Fibroblast of lung (primary cell): Measurements from ENCODE around the gene CDKL5. TPM values are rescaled to one million over a fixed set of nuclear protein-coding genes. Genes with fewer than 3 reads are reported as not detected.

Experiments
- DNase-seq, 2 donors: peaks; one replicate each; pipeline versions ENCODE4 v3.0.0 to v3.0.0-alpha.2; 2010; ENCODE audit warnings: low read depth in 2 of 2
- H2AFZ ChIP-seq: 2 replicates; pipeline ENCODE4 v1.5.1; 2012; ENCODE audit warnings: low read length, control low read depth, inconsistent platforms
- H3K27ac ChIP-seq: 2 replicates; pipeline ENCODE4 v1.5.1; 2011; ENCODE audit warnings: low read length, control low read depth; ENCODE audit not compliant: insufficient read depth
- H3K27me3 ChIP-seq: 2 replicates; pipeline ENCODE4 v1.5.1; 2011; ENCODE audit warnings: mild to moderate bottlenecking, low read length; ENCODE audit not compliant: control insufficient read depth, insufficient read depth
- H3K36me3 ChIP-seq: 2 replicates; pipeline ENCODE4 v1.5.1; 2011; ENCODE audit warnings: low read length; ENCODE audit not compliant: control insufficient read depth, insufficient read depth
- H3K4me1 ChIP-seq: 2 replicates; pipeline ENCODE4 v1.5.1; 2011; ENCODE audit warnings: low read length; ENCODE audit not compliant: control insufficient read depth, insufficient read depth; ENCODE audit errors: extremely low read depth
- H3K4me2 ChIP-seq: 2 replicates; pipeline ENCODE4 v1.5.1; 2011; ENCODE audit warnings: low read length, control low read depth; ENCODE audit not compliant: insufficient read depth; ENCODE audit errors: extremely low read depth
- H3K4me3 ChIP-seq, 4 experiments: fragments of 200-600 bp in 1 of 4; sonication (generic) in 1 of 4; replicated peaks in 1 of 4; 2 replicates each; pipeline ENCODE4 v1.5.1; 2011 to 2016; ENCODE audit warnings: low read length in 4 of 4, low read depth in 3 of 4, mild to moderate bottlenecking in 3 of 4, control low read depth in 2 of 4, inconsistent platforms in 1 of 4, mixed read lengths in 1 of 4; ENCODE audit not compliant: insufficient read depth in 1 of 4; ENCODE audit errors: control extremely low read depth in 1 of 4
- H3K79me2 ChIP-seq: 2 replicates; pipeline ENCODE4 v1.5.1; 2012; ENCODE audit warnings: mild to moderate bottlenecking, low read length, inconsistent platforms; ENCODE audit not compliant: control insufficient read depth, insufficient read depth
- H3K9ac ChIP-seq: 2 replicates; pipeline ENCODE4 v1.5.1; 2011; ENCODE audit warnings: mild to moderate bottlenecking, low read length, control low read depth; ENCODE audit not compliant: insufficient read depth
- H3K9me3 ChIP-seq: 2 replicates; pipeline ENCODE4 v1.5.1; 2012; ENCODE audit warnings: low read depth, low read length; ENCODE audit not compliant: control insufficient read depth, insufficient read depth
- H4K20me1 ChIP-seq: 2 replicates; pipeline ENCODE4 v1.5.1; 2011; ENCODE audit warnings: low read length; ENCODE audit not compliant: control insufficient read depth, insufficient read depth; ENCODE audit errors: extremely low read depth
- EZH2 ChIP-seq: IDR thresholded peaks from 2 replicates; pipeline ENCODE4 v1.5.1; 2012; ENCODE audit warnings: low read length, control low read depth, mild to moderate bottlenecking; ENCODE audit errors: missing control alignments
- polyA plus RNA-seq, 2 donors: library from polyadenylated mRNA; depleted of rRNA in 1 of 2; stranded (reverse) in 1 of 2; unstranded in 1 of 2; fragments of >200 nt; gene quantifications; 2 replicates each; pipeline ENCODE4 v1.2.1, GENCODE V29; 2011 to 2012; ENCODE audit warnings: missing spikeins in 1 of 2
- total RNA-seq: library from RNA; depleted of rRNA; stranded (reverse); fragments of >200 nt; gene quantifications from 2 replicates; pipeline ENCODE4 v1.2.1, GENCODE V29; 2014
- TF ChIP-seq, protein P1 (sequence below), 2 donors: IDR thresholded peaks in 1 of 2; conservative IDR thresholded peaks in 1 of 2; 1 replicate in 1 of 2; 2 replicates in 1 of 2; pipeline ENCODE4 v1.5.1; 2011 to 2012; ENCODE audit warnings: low read length in 2 of 2, control low read depth in 1 of 2, inconsistent platforms in 1 of 2, low read depth in 1 of 2, mild to moderate bottlenecking in 1 of 2

The CDKL5 gene
- total and polyA plus RNA-seq, 2 donors (not counting 1 experiment from before 2014, with no cell fraction given) = 5.0 to 6.6 TPM

DNA sequence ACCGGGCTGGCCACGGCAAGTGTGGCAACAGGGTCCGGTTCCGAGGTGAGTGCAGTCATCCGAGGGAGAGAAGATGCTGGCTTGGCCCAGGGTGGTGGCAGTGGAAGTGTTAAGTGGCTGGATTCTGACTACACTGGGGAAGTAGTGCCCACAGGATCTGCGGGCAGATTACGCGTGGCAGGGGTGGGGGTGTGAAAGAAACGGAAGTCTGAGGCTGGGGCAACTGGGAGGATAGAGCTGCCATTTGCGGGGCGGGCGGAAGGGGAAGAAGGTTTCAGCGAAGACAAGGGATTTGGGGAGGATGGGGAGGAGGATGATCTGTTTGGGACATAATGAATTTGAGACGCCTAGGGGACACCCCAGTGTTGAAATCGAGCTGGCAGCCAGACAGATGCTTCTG is 241.2 kb downstream of the CDKL5 start:
- Histone ChIP-seq H3K36me3 (no peaks in the 10 kb centered on the region), H3K4me2 (no peak overlapping the region), H4K20me1 (no peaks in the 10 kb centered on the region), H2AFZ (no peak overlapping the region), H3K27me3 (no peaks in the 10 kb centered on the region), H3K79me2 (no peaks in the 10 kb centered on the region), H3K27ac (no peak overlapping the region), H3K4me3 (no peak overlapping the region), H3K9ac (no peak overlapping the region), H3K4me1 (no peaks in the 10 kb centered on the region), H3K9me3 (no peaks in the 10 kb centered on the region)
- no peak for DNase-seq
- no peak for TF ChIP-seq EZH2
- TF ChIP-seq, protein P1, sequence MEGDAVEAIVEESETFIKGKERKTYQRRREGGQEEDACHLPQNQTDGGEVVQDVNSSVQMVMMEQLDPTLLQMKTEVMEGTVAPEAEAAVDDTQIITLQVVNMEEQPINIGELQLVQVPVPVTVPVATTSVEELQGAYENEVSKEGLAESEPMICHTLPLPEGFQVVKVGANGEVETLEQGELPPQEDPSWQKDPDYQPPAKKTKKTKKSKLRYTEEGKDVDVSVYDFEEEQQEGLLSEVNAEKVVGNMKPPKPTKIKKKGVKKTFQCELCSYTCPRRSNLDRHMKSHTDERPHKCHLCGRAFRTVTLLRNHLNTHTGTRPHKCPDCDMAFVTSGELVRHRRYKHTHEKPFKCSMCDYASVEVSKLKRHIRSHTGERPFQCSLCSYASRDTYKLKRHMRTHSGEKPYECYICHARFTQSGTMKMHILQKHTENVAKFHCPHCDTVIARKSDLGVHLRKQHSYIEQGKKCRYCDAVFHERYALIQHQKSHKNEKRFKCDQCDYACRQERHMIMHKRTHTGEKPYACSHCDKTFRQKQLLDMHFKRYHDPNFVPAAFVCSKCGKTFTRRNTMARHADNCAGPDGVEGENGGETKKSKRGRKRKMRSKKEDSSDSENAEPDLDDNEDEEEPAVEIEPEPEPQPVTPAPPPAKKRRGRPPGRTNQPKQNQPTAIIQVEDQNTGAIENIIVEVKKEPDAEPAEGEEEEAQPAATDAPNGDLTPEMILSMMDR (conservative IDR thresholded peaks at IDR 0.05 in 1 of 2, IDR thresholded peaks at IDR 0.05 in 1 of 2; ENCODE audit: low read depth in 1 of 2, low read length in 2 of 2) = no peak

DNA sequence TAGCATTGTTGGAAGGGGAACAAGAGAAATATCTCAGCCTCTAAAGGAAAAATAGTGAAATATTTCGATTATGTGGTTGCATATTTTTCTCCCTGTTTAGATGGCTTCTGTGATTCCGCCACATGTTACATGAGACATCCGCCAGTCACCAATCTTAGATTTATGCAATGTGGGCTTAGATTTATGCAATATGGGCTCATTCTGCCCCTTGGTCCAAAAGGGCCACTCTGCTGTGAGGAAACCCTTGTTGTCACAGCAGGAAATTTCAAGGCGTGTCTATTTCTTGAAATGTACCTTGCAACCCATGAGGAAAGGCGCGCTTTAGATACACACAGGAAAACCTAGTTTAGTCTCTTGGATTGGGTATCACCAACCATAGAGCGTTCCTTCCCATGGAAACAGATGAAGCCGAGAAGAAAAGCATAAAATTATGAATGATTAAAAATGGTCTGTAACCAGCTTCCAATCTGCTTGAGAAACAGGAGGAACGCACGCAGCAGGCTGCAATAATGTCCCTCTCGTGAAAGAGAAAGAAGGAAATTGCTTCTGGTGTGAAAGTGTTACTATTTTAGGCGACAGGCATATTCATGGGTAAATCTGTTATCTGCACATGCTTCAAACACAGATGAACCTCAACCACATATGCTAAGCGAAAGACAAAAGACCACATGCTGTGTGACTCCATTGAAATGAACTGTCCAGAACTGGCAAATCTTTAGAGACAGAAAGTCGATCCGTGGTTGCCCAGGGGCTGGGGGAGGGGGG is 242.8 kb downstream of the CDKL5 start:
- Histone ChIP-seq H3K4me1 (no peaks in the 10 kb centered on the region), H3K9me3 (no peaks in the 10 kb centered on the region), H3K36me3 (no peaks in the 10 kb centered on the region), H3K4me3 (no peak overlapping the region), H2AFZ (no peak overlapping the region), H3K4me2 (no peak overlapping the region), H3K27ac (no peak overlapping the region), H3K27me3 (no peaks in the 10 kb centered on the region), H3K9ac (no peak overlapping the region), H3K79me2 (no peaks in the 10 kb centered on the region), H4K20me1 (no peaks in the 10 kb centered on the region)
- TF ChIP-seq EZH2 = no peak
- TF ChIP-seq, protein P1 (conservative IDR thresholded peaks at IDR 0.05 in 1 of 2, IDR thresholded peaks at IDR 0.05 in 1 of 2; ENCODE audit: low read depth in 1 of 2, low read length in 2 of 2) = no peak
- DNase-seq = no peak

DNA sequence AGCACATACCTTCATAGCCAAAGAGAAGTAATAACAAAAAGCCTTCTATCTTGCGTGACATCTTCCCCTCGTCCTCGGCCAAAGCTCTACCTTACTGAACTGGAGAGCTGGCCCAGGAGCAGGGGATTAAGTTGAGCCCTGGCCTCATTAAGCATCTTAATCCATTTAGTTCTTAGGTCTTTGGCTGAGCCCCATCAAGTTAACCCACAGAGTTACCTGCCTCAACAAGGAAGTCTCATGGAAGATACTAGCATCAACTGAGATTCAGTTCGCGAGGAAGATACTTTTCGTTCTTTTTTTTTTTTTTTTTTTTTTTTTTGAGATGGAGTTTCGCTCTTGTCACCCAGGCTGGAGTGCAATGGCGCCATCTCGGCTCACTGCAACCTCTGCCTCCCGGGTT is 246.6 kb downstream of the CDKL5 start, which contains the start of gene RS1:
TSS of gene RS1 (minus strand) at position 101 of the 400 bp plus-strand sequence. CDS start at position 61, 40 bp downstream.
- H3K79me2 ChIP-seq = no peaks in the 10 kb centered on the region
- no peak within 1 kb of the TSS for H3K9ac ChIP-seq
- H3K4me1 ChIP-seq = no peaks in the 10 kb centered on the region
- H3K36me3 ChIP-seq = no peaks in the 10 kb centered on the region
- H4K20me1 ChIP-seq = no peaks in the 10 kb centered on the region
- no peak within 1 kb of the TSS for H2AFZ ChIP-seq
- no peak within 1 kb of the TSS for H3K4me2 ChIP-seq
- H3K27ac ChIP-seq = no peak within 1 kb of the TSS
- no peaks in the 10 kb centered on the region for H3K9me3 ChIP-seq
- no peak within 1 kb of the TSS for H3K4me3 ChIP-seq
- no peak for DNase-seq
- TF ChIP-seq EZH2 = no peak
- TF ChIP-seq, protein P1 (conservative IDR thresholded peaks at IDR 0.05 in 1 of 2, IDR thresholded peaks at IDR 0.05 in 1 of 2; ENCODE audit: low read depth in 1 of 2, low read length in 2 of 2) = no peak
- H3K27me3 ChIP-seq = no peaks in the 10 kb centered on the region
